ENCODE data around the gene POLD2. TPM values are rescaled to one million over a fixed set of nuclear protein-coding genes. Genes with fewer than 3 reads are reported as not detected.

Gene POLD2
- total and polyA plus RNA-seq, 2 of the 13 experiments (the other 11 are each of a cell fraction or from before 2014, with no cell fraction given): 87.6 to 95.1 TPM

- no peak for TF ChIP-seq KIAA2018 (CRISPR knock-in tag; IDR thresholded peaks at IDR 0.05; ENCODE audit: borderline replicate concordance)
Measured at GRCh38 chr7:44073664-44074348, 49.5 kb downstream of the POLD2 start (continued).
